Thoracic aorta (tissue), 2 donors: ENCODE data around the gene RASSF4. TPM values are rescaled to one million over a fixed set of nuclear protein-coding genes. Genes with fewer than 3 reads are reported as not detected.

Experiments
- ATAC-seq: fragments of 150-250 bp; one replicate; pipeline ENCODE4 v1.8.0; 2017; ENCODE audit warnings: low read depth; ENCODE audit not compliant: insufficient number of reproducible peaks, low FRiP score
- DNase-seq: peaks from one replicate; pipeline ENCODE4 v3.0.0-alpha.2; 2020; ENCODE audit warnings: low spot score
- H3K27ac ChIP-seq, 2 donors: fragments of 200-600 bp; sonication (generic); 1 replicate in 1 of 2; 2 replicates in 1 of 2; pipeline ENCODE4 v1.5.1; 2016; ENCODE audit warnings: mild to moderate bottlenecking in 2 of 2, moderate library complexity in 2 of 2
- H3K27me3 ChIP-seq: fragments of 200-600 bp; sonication (generic); replicated peaks from 2 replicates; pipeline ENCODE4 v1.6.0; 2016; ENCODE audit warnings: mild to moderate bottlenecking; ENCODE audit not compliant: insufficient read depth
- H3K36me3 ChIP-seq: fragments of 200-600 bp; sonication (generic); one replicate; pipeline ENCODE4 v1.5.1; 2016
- H3K4me1 ChIP-seq, 2 donors: fragments of 200-600 bp; sonication (generic); 1 replicate in 1 of 2; 2 replicates in 1 of 2; pipeline versions ENCODE4 v1.5.1 to v1.6.0; 2016; ENCODE audit warnings: low read depth in 2 of 2, mild to moderate bottlenecking in 1 of 2; ENCODE audit not compliant: control insufficient read depth in 1 of 2
- H3K4me3 ChIP-seq: fragments of 200-600 bp; sonication (generic); 2 replicates; pipeline ENCODE4 v1.5.1; 2016; ENCODE audit warnings: mild to moderate bottlenecking
- H3K9me3 ChIP-seq: fragments of 200-600 bp; sonication (generic); 2 replicates; pipeline ENCODE4 v1.5.1; 2016
- total RNA-seq, 2 donors: library from RNA; depleted of rRNA; stranded (reverse); fragments of >200 nt; gene quantifications; one replicate each; pipeline versions ENCODE4 v1.1.0 to v1.2.3, GENCODE V29; 2016
- TF ChIP-seq, protein P1 (sequence below): fragments of 200-600 bp; sonication (generic); IDR thresholded peaks from one replicate; pipeline ENCODE4 v1.5.1; 2019; ENCODE audit warnings: antibody characterized with exemption

The RASSF4 gene
- total RNA-seq, 2 donors from 2014 or later, result 48.5 to 68.5 TPM

- DNase-seq (no peak), ATAC-seq (no peak)
- TF ChIP-seq, protein P1, sequence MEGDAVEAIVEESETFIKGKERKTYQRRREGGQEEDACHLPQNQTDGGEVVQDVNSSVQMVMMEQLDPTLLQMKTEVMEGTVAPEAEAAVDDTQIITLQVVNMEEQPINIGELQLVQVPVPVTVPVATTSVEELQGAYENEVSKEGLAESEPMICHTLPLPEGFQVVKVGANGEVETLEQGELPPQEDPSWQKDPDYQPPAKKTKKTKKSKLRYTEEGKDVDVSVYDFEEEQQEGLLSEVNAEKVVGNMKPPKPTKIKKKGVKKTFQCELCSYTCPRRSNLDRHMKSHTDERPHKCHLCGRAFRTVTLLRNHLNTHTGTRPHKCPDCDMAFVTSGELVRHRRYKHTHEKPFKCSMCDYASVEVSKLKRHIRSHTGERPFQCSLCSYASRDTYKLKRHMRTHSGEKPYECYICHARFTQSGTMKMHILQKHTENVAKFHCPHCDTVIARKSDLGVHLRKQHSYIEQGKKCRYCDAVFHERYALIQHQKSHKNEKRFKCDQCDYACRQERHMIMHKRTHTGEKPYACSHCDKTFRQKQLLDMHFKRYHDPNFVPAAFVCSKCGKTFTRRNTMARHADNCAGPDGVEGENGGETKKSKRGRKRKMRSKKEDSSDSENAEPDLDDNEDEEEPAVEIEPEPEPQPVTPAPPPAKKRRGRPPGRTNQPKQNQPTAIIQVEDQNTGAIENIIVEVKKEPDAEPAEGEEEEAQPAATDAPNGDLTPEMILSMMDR, result no peak
- Histone ChIP-seq H3K27me3 (no peaks in the 10 kb centered on the region), H3K4me3 (no peak overlapping the region), H3K27ac (peak overlapping the region; percentile 51 to 69), H3K36me3 (no peaks in the 10 kb centered on the region), H3K4me1 (peaks cover 21 to 37% of the 10 kb centered on the region in 2 donors), H3K9me3 (no peaks in the 10 kb centered on the region)
These were observed 23.7 kb upstream of the RASSF4 start for GRCh38 chr10:44935966-44936295.

GRCh38 chr10:44936314-44936975, 23.2 kb upstream of the RASSF4 start:
- H3K4me1 ChIP-seq, result peaks cover 21 to 37% of the 10 kb centered on the region in 2 donors
- no peaks in the 10 kb centered on the region for H3K27me3 ChIP-seq
- DNase-seq (no peak), ATAC-seq (no peak)
- TF ChIP-seq, protein P1, result no peak
- peak overlapping the region; percentile 51 to 69 for H3K27ac ChIP-seq
- no peaks in the 10 kb centered on the region for H3K9me3 ChIP-seq
- no peak overlapping the region for H3K4me3 ChIP-seq
- H3K36me3 ChIP-seq, result no peaks in the 10 kb centered on the region

DNA sequence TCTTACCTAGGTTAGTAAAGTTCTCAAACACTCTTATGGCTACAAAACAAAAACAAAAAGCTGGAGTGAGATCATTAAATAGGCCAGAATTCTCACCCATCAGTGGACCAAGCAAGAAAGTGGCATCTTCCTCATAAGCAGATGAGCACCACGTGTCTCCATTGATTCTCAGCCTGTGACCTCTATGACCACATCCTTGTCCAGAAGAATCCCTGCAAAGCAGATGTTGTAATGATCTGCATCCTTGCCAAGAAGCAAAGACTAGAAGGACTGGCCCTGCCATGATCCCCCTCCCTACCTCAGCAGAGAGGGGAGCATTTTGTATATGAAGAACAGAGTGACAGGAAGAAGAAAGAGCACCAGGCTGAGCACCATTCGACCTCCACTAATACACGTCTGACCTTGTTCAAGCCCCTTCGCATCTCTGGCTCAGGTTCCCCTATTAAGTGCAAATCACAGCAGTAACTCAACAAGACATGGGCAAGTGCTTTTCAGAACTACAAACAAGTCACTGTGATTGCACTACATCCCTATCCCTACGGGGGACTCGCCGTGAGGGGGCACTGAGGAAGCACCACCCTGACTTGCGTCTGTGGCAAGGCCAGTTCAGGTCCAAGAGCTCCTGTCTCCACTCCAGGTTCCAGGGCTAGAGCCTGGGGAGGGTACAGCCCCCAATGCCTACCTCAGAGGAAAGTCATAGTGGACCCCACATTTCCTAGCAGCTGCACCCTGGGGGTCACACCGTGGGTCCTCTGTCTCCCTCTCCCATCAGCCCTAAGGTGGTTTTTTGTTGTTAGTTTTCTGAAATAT, 22.2 kb upstream of the RASSF4 start:
- Histone ChIP-seq H3K27me3 (no peaks in the 10 kb centered on the region), H3K9me3 (no peaks in the 10 kb centered on the region), H3K27ac (no peak overlapping the region), H3K4me3 (no peak overlapping the region), H3K4me1 (peaks cover 21 to 36% of the 10 kb centered on the region in 2 donors), H3K36me3 (no peaks in the 10 kb centered on the region)
- ATAC-seq (no peak), DNase-seq (no peak)
- TF ChIP-seq, protein P1, result no peak

GRCh38 chr10:44938956-44939355, 20.6 kb upstream of the RASSF4 start:
- no peak for ATAC-seq
- DNase-seq, result no peak
- H3K36me3 ChIP-seq, result no peaks in the 10 kb centered on the region
- H3K4me3 ChIP-seq, result no peak overlapping the region
- H3K27ac ChIP-seq, result no peak overlapping the region
- H3K4me1 ChIP-seq, result peaks cover 17 to 28% of the 10 kb centered on the region in 2 donors
- TF ChIP-seq, protein P1, result no peak
- H3K27me3 ChIP-seq, result no peaks in the 10 kb centered on the region
- no peaks in the 10 kb centered on the region for H3K9me3 ChIP-seq

GRCh38 chr10:44939691-44940401, 19.8 kb upstream of the RASSF4 start:
- ATAC-seq, result no peak
- Histone ChIP-seq H3K27ac (no peak overlapping the region), H3K36me3 (no peaks in the 10 kb centered on the region), H3K9me3 (peaks cover 4% of the 10 kb centered on the region), H3K27me3 (no peaks in the 10 kb centered on the region), H3K4me3 (no peak overlapping the region), H3K4me1 (peaks cover 14 to 21% of the 10 kb centered on the region in 2 donors)
- TF ChIP-seq, protein P1, result no peak
- DNase-seq, result no peak
